Suprapubic skin (tissue), 4 donors: ENCODE data around the gene GALNT4.

Experiments used
- CTCF ChIP-seq, 2 donors: fragments of 200-600 bp in 1 of 2; fragments of 450-650 bp in 1 of 2; sonication (generic) in 1 of 2; IDR thresholded peaks; one replicate each; pipeline ENCODE4 v1.5.1; 2016 to 2019; ENCODE audit warnings: antibody characterized with exemption in 2 of 2, mild to moderate bottlenecking in 1 of 2, moderate library complexity in 1 of 2
- EP300 ChIP-seq: sonication (generic); formaldehyde crosslinking; IDR thresholded peaks from one replicate; pipeline ENCODE4 v1.6.1; 2017; ENCODE audit warnings: antibody characterized with exemption
- POLR2A ChIP-seq, 2 donors: fragments of 450-650 bp; IDR thresholded peaks; one replicate each; pipeline ENCODE4 v1.6.1; 2017; ENCODE audit warnings: antibody characterized with exemption in 2 of 2, mild to moderate bottlenecking in 2 of 2, moderate library complexity in 2 of 2
- POLR2AphosphoS5 ChIP-seq, 3 donors: sonication (generic); formaldehyde crosslinking; IDR thresholded peaks; one replicate each; pipeline ENCODE4 v1.6.1; 2017; ENCODE audit warnings: antibody characterized with exemption in 3 of 3

DNA sequence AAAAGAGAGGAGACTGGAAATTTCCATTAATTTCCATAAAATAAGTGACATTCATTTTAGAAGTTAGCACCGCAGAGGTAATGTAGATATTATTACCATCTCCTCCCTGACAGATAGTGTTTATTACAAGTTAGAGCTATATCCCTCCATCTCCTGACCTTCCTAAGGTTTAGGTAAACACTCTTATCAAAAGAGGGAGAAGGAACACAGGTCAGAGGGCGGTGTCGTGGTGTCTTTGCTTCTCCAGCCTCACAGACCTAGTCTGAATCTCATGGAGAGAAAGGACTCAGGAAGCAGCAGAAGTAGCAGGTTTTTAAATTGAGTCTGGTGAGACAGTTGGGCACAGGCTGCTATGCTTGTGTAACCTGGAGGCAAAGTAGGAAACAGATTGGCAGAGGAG, 12.8 kb upstream of the GALNT4 start:
- no peak for TF ChIP-seq CTCF (IDR thresholded peaks at IDR 0.05)
- no peak for TF ChIP-seq POLR2A (IDR thresholded peaks at IDR 0.05)
- TF ChIP-seq EP300: no peak
- TF ChIP-seq POLR2AphosphoS5 (IDR thresholded peaks at IDR 0.05): no peak
